BJ (cell line): ENCODE results near the gene CCDC192. TPM values are rescaled to one million over a fixed set of nuclear protein-coding genes. Genes with fewer than 3 reads are reported as not detected.

ENCODE experiments used
- CTCF ChIA-PET: fragments of 350-600 bp; formaldehyde crosslinking; extraction: SDS; loops from one replicate; lab custom pipeline; 2021; ENCODE audit warnings: antibody characterized with exemption, inconsistent platforms; lab: Yijun Ruan, JAX
- POLR2A ChIA-PET: fragments of 300-600 bp; sonication (Branson Sonifier 250); formaldehyde crosslinking; extraction: SDS; loops from one replicate; lab custom pipeline; 2021; ENCODE audit warnings: antibody characterized with exemption; lab: Charles Lee
- DNase-seq: peaks from one replicate; pipeline ENCODE4 v3.0.0-alpha.2; 2011; ENCODE audit warnings: low read depth
- H3K27me3 ChIP-seq: 2 replicates; pipeline ENCODE4 v1.6.0; 2011; ENCODE audit warnings: low read length; ENCODE audit not compliant: control insufficient read depth, insufficient read depth
- H3K36me3 ChIP-seq: 2 replicates; pipeline ENCODE4 v1.5.1; 2011; ENCODE audit warnings: low read length; ENCODE audit not compliant: control insufficient read depth, insufficient read depth
- H3K4me3 ChIP-seq: 2 replicates; pipeline ENCODE4 v1.5.1; 2011; ENCODE audit warnings: low read depth, mild to moderate bottlenecking, control low read depth, low read length
- CTCF ChIP-seq: IDR thresholded peaks from 2 replicates; pipeline ENCODE4 v1.5.1; 2011; ENCODE audit warnings: low read depth, mild to moderate bottlenecking, control low read depth, inconsistent platforms, low read length, moderate library complexity; ENCODE audit not compliant: insufficient read depth
- polyA plus RNA-seq: library from polyadenylated mRNA; depleted of rRNA; stranded (reverse); fragments of >200 nt; gene quantifications from 2 replicates; pipeline ENCODE4 v1.2.3, GENCODE V29; 2011

The CCDC192 gene
- polyA plus RNA-seq, 1 experiment = not detected

- CTCF ChIA-PET = no interaction called here
These were observed 63.6 kb downstream of the CCDC192 start for GRCh38 chr5:127766676-127767335.

GRCh38 chr5:127769386-127769785 is 66.2 kb downstream of the CCDC192 start:
- H3K27me3 ChIP-seq = peaks cover 1% of the 10 kb centered on the region; the same call in 1 of the 2 replicates

More at GRCh38 chr5:127766676-127767335, 63.6 kb downstream of the CCDC192 start:
- no peaks in the 10 kb centered on the region for H3K36me3 ChIP-seq
- no peak for TF ChIP-seq CTCF
- H3K27me3 ChIP-seq = peaks cover under 1% of the 10 kb centered on the region; the same call in 1 of the 2 replicates
- DNase-seq = no peak
- H3K4me3 ChIP-seq = no peak overlapping the region
- POLR2A ChIA-PET = no interaction called here

GRCh38 chr5:127770272-127770671 is 67.1 kb downstream of the CCDC192 start:
- Histone ChIP-seq H3K27me3 (peaks cover 1% of the 10 kb centered on the region; the same call in 1 of the 2 replicates), H3K4me3 (no peak overlapping the region), H3K36me3 (no peaks in the 10 kb centered on the region)
- POLR2A ChIA-PET = no interaction called here
- DNase-seq = no peak
- no peak for TF ChIP-seq CTCF
- CTCF ChIA-PET = no interaction called here

More at GRCh38 chr5:127769386-127769785, 66.2 kb downstream of the CCDC192 start:
- ChIA-PET CTCF (no interaction called here), POLR2A (no interaction called here)
- Histone ChIP-seq H3K36me3 (no peaks in the 10 kb centered on the region), H3K4me3 (no peak overlapping the region)
- no peak for TF ChIP-seq CTCF
- no peak for DNase-seq

- no peaks in the 10 kb centered on the region for H3K36me3 ChIP-seq
- no peak for DNase-seq
- H3K4me3 ChIP-seq = no peak overlapping the region
- ChIA-PET CTCF (no interaction called here), POLR2A (no interaction called here)
- peaks cover 1% of the 10 kb centered on the region; the same call in 1 of the 2 replicates for H3K27me3 ChIP-seq
- no peak for TF ChIP-seq CTCF
These were observed 69.3 kb downstream of the CCDC192 start for GRCh38 chr5:127772531-127772930.

- ChIA-PET POLR2A (no interaction called here), CTCF (no interaction called here)
- no peak for DNase-seq
- TF ChIP-seq CTCF = no peak
- H3K4me3 ChIP-seq = no peak overlapping the region
- H3K27me3 ChIP-seq = peaks cover 1% of the 10 kb centered on the region; the same call in 1 of the 2 replicates
- H3K36me3 ChIP-seq = no peaks in the 10 kb centered on the region
These were observed 71.0 kb downstream of the CCDC192 start for GRCh38 chr5:127774221-127774620.
